Sigmoid colon (tissue), 7 donors: ENCODE results near the gene RADIL. TPM values are rescaled to one million over a fixed set of nuclear protein-coding genes. Genes with fewer than 3 reads are reported as not detected.

Source experiments
- DNase-seq: peaks from one replicate; pipeline ENCODE4 v3.0.0-alpha.2; 2019
- H3K27ac ChIP-seq, 4 donors: fragments of 200-600 bp; sonication (generic); one replicate each; pipeline ENCODE4 v1.5.1; 2016 to 2019; ENCODE audit warnings: mild to moderate bottlenecking in 1 of 4
- H3K27me3 ChIP-seq, 3 donors: fragments of 200-600 bp; sonication (generic); one replicate each; pipeline ENCODE4 v1.5.1; 2019; ENCODE audit warnings: mild to moderate bottlenecking in 1 of 3
- H3K36me3 ChIP-seq, 4 donors: fragments of 200-600 bp; sonication (generic); one replicate each; pipeline ENCODE4 v1.5.1; 2016 to 2019
- H3K4me1 ChIP-seq, 4 donors: fragments of 200-600 bp; sonication (generic); one replicate each; pipeline ENCODE4 v1.5.1; 2017 to 2019
- H3K4me3 ChIP-seq, 4 donors: fragments of 200-600 bp; sonication (generic); one replicate each; pipeline ENCODE4 v1.5.1; 2017 to 2019; ENCODE audit warnings: mild to moderate bottlenecking in 2 of 4, moderate library complexity in 1 of 4
- H3K9me3 ChIP-seq, 4 donors: fragments of 200-600 bp in 3 of 4; sonication (generic) in 3 of 4; one replicate each; pipeline versions ENCODE4 v1.5.1 to v1.6.1; 2013 to 2019
- CTCF ChIP-seq, 4 experiments: fragments of 450-650 bp in 3 of 4; fragments of 200-600 bp in 1 of 4; IDR thresholded peaks; one replicate each; pipeline ENCODE4 v1.5.1; 2016 to 2019; ENCODE audit warnings: antibody characterized with exemption in 4 of 4, mild to moderate bottlenecking in 3 of 4, moderate library complexity in 2 of 4
- EP300 ChIP-seq, 4 donors: sonication (generic); formaldehyde crosslinking; IDR thresholded peaks; one replicate each; pipeline ENCODE4 v1.6.1; 2017; ENCODE audit warnings: antibody characterized with exemption in 4 of 4
- POLR2A ChIP-seq, 2 donors: fragments of 450-650 bp; IDR thresholded peaks; one replicate each; pipeline ENCODE4 v1.6.1; 2016; ENCODE audit warnings: antibody characterized with exemption in 2 of 2, mild to moderate bottlenecking in 2 of 2, moderate library complexity in 2 of 2
- POLR2AphosphoS5 ChIP-seq, 4 donors: sonication (generic); formaldehyde crosslinking; IDR thresholded peaks; one replicate each; pipeline ENCODE4 v1.6.1; 2017; ENCODE audit warnings: antibody characterized with exemption in 4 of 4
- WGBS, 2 donors: extraction: QIAGEN DNeasy Blood & Tissue Kit; methylation state at CpG; one replicate each; pipeline ENCODE4 v1.1.7; 2013; 5-methylcytosine and 5-hydroxymethylcytosine counted together
- intact Hi-C: fragments of 100-400 bp; cut with DNase I; formaldehyde crosslinking; loops from one replicate; pipeline ENCODE4 v1.15.1; 2023
- polyA plus RNA-seq, 3 donors: library from polyadenylated mRNA; stranded (reverse); fragments of 200-250 nt; gene quantifications; one replicate each; pipeline ENCODE4 v1.2.3, GENCODE V29; 2013
- total RNA-seq, 4 donors: library from RNA; depleted of rRNA; stranded (reverse); fragments of >200 nt; gene quantifications; one replicate each; pipeline ENCODE4 v1.1.0, GENCODE V29; 2016
- donor health status: healthy with polysubstance abuse.
- donor health status: Bipolar disorder and iron deficiency.
- donor health status: healthy.

RADIL gene
- total and polyA plus RNA-seq, 7 donors: 1.2 to 10.8 (median 5.6) TPM

- Histone ChIP-seq H3K4me3 (no peak overlapping the region), H3K27me3 (no peaks in the 10 kb centered on the region), H3K4me1 (no peaks in the 10 kb centered on the region), H3K36me3 (peaks cover 43 to 100% (median 72%) of the 10 kb centered on the region in 4 donors), H3K27ac (no peak overlapping the region), H3K9me3 (no peaks in the 10 kb centered on the region)
- intact Hi-C loops: no loop called here
- DNase-seq: no peak
- 93 to 96% methylated on average over 17 of the region's 17 CpGs for WGBS, 2 donors
- TF ChIP-seq CTCF (IDR thresholded peaks at IDR 0.05) (no peak), POLR2A (IDR thresholded peaks at IDR 0.05) (no peak), POLR2AphosphoS5 (IDR thresholded peaks at IDR 0.05) (no peak), EP300 (IDR thresholded peaks at IDR 0.05) (no peak)
These were observed 97.5 kb downstream of the RADIL start for GRCh38 chr7:4786015-4786414.

GRCh38 chr7:4785371-4785770 is 98.1 kb downstream of the RADIL start:
- no peaks in the 10 kb centered on the region for H3K27me3 ChIP-seq
- H3K36me3 ChIP-seq: peaks cover 39 to 98% (median 69%) of the 10 kb centered on the region in 4 donors
- H3K4me3 ChIP-seq: no peak overlapping the region
- intact Hi-C loops: no loop called here
- no peak for DNase-seq
- no peaks in the 10 kb centered on the region for H3K4me1 ChIP-seq
- TF ChIP-seq POLR2AphosphoS5 (IDR thresholded peaks at IDR 0.05) (no peak), POLR2A (IDR thresholded peaks at IDR 0.05) (no peak), CTCF (IDR thresholded peaks at IDR 0.05) (no peak), EP300 (IDR thresholded peaks at IDR 0.05) (no peak)
- WGBS, 2 donors: 95 to 96% methylated on average over 20 of the region's 20 CpGs
- H3K9me3 ChIP-seq: no peaks in the 10 kb centered on the region
- H3K27ac ChIP-seq: no peak overlapping the region

- intact Hi-C loops: no loop called here
- DNase-seq: no peak
- Histone ChIP-seq H3K9me3 (no peaks in the 10 kb centered on the region), H3K27ac (no peak overlapping the region), H3K36me3 (peaks cover 39 to 92% (median 68%) of the 10 kb centered on the region in 4 donors), H3K4me1 (no peaks in the 10 kb centered on the region), H3K27me3 (no peaks in the 10 kb centered on the region), H3K4me3 (no peak overlapping the region)
- TF ChIP-seq POLR2A (IDR thresholded peaks at IDR 0.05): no peak
- no peak for TF ChIP-seq CTCF (IDR thresholded peaks at IDR 0.05)
- 91 to 93% methylated on average over 19 of the region's 19 CpGs for WGBS, 2 donors
These were observed 98.7 kb downstream of the RADIL start for GRCh38 chr7:4784799-4785198.

GRCh38 chr7:4783762-4784351 is 99.7 kb downstream of the RADIL start:
- Histone ChIP-seq H3K36me3 (peaks cover 39 to 83% (median 64%) of the 10 kb centered on the region in 4 donors), H3K27ac (no peak overlapping the region), H3K4me3 (no peak overlapping the region), H3K4me1 (no peaks in the 10 kb centered on the region), H3K9me3 (no peaks in the 10 kb centered on the region), H3K27me3 (no peaks in the 10 kb centered on the region)
- intact Hi-C loops: no loop called here
- peak; percentile 84 for DNase-seq
- TF ChIP-seq POLR2AphosphoS5 (IDR thresholded peaks at IDR 0.05) (no peak), CTCF (IDR thresholded peaks at IDR 0.05) (no peak), EP300 (IDR thresholded peaks at IDR 0.05) (no peak), POLR2A (IDR thresholded peaks at IDR 0.05) (no peak)
- WGBS, 2 donors: 90 to 91% methylated on average over 40 of the region's 40 CpGs

- H3K27ac ChIP-seq: no peak overlapping the region
- TF ChIP-seq POLR2AphosphoS5 (IDR thresholded peaks at IDR 0.05): no peak
- TF ChIP-seq EP300 (IDR thresholded peaks at IDR 0.05): no peak
- no peak for TF ChIP-seq CTCF (IDR thresholded peaks at IDR 0.05)
- TF ChIP-seq POLR2A (IDR thresholded peaks at IDR 0.05): no peak
- H3K27me3 ChIP-seq: no peaks in the 10 kb centered on the region
- no peaks in the 10 kb centered on the region for H3K9me3 ChIP-seq
- no peak for DNase-seq
- intact Hi-C loops: no loop called here
- H3K4me1 ChIP-seq: peaks cover 0 to 2% (median under 1%) of the 10 kb centered on the region in 4 donors
- peaks cover 35 to 77% (median 60%) of the 10 kb centered on the region in 4 donors for H3K36me3 ChIP-seq
- 94 to 95% methylated on average over 16 of the region's 16 CpGs for WGBS, 2 donors
- H3K4me3 ChIP-seq: no peak overlapping the region
These were observed 100.2 kb downstream of the RADIL start for GRCh38 chr7:4783292-4783652.
